Measurements from ENCODE around the gene ATPAF2. TPM values are rescaled to one million over a fixed set of nuclear protein-coding genes. Genes with fewer than 3 reads are reported as not detected.

The ATPAF2 gene
- total and polyA plus RNA-seq, 10 of the 15 experiments (the other 5 are each of a cell fraction or from before 2014, with no cell fraction given), result 6.5 to 33.0 (median 26.5) TPM

DNA sequence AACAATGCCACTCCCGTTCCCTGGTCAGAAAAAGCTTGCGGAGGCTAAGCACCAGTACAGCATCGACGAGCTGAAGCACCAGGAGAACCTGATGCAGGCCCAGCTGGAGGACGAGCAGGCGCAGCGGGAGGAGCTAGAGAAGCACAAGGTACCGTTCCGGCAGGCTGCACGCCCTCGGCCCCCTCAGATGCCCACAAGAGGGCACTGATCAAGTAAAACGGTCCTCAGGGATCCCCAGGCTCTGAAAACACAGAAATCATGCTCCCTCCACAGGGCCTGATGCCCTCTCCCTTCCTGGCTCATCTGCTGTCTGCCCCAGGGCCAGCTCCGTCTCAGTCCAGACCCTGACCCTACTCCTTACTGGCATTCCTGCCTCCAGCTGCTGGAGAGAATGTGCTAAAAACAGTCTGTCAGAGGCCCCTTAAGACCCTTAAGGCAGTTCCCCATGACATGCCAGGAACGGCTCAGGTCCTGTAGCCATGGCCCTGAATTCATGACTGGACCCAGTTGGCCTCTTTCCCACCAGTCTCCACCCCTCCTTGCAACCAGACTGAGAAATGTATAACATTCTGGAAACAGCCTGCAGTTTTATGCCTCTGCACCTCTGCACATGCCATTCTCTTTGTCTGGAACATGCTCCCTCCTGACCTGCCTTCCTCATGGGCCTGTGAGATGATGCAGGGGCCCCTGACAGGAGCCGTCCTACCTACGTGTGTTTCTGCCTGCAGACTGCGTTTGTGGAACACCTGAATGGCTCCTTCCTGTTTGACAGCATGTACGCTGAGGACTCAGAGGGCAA, 44.5 kb downstream of the ATPAF2 start:
- H3K27ac ChIP-seq (ENCODE audit: control insufficient read depth, insufficient read depth), result no peak overlapping the region
- 33% methylated on average over 18 of the region's 18 CpGs for WGBS (ENCODE audit: insufficient coverage, insufficient replicate concordance, low lambda C conversion rate, missing lambda C conversion rate)

More for the DNA sequence above, 44.5 kb downstream of the ATPAF2 start:
- FAIRE-seq (no peak), DNase-seq (ENCODE audit: low read depth, low spot score) (no peak), ATAC-seq (peak; percentile 88)
- 0 out of 2 replicates have a peak, but pooled peaks have one; percentile 43 for TF ChIP-seq PAX5 (IDR thresholded peaks at IDR 0.05; ENCODE audit: borderline replicate concordance, low read depth, low read length)
- TF ChIP-seq SMC3 (IDR thresholded peaks at IDR 0.05; ENCODE audit: borderline replicate concordance, low read length), result peak; percentile 24; the same call in 1 of the 2 replicates
- TF ChIP-seq RAD21 (IDR thresholded peaks at IDR 0.05; ENCODE audit: insufficient read depth, low read depth, low read length), result 0 out of 2 replicates have a peak, but pooled peaks have one; percentile 10
- no peak for TF ChIP-seq ZBED1 (IDR thresholded peaks at IDR 0.05; ENCODE audit: borderline replicate concordance)
- no peak for TF ChIP-seq BHLHE40 (IDR thresholded peaks at IDR 0.05; ENCODE audit: borderline replicate concordance in 1 of 2, low read depth in 2 of 2, low read length in 1 of 2)
- TF ChIP-seq, protein P1, sequence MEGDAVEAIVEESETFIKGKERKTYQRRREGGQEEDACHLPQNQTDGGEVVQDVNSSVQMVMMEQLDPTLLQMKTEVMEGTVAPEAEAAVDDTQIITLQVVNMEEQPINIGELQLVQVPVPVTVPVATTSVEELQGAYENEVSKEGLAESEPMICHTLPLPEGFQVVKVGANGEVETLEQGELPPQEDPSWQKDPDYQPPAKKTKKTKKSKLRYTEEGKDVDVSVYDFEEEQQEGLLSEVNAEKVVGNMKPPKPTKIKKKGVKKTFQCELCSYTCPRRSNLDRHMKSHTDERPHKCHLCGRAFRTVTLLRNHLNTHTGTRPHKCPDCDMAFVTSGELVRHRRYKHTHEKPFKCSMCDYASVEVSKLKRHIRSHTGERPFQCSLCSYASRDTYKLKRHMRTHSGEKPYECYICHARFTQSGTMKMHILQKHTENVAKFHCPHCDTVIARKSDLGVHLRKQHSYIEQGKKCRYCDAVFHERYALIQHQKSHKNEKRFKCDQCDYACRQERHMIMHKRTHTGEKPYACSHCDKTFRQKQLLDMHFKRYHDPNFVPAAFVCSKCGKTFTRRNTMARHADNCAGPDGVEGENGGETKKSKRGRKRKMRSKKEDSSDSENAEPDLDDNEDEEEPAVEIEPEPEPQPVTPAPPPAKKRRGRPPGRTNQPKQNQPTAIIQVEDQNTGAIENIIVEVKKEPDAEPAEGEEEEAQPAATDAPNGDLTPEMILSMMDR (IDR thresholded peaks at IDR 0.05 in 2 of 3, conservative IDR thresholded peaks at IDR 0.05 in 1 of 3; ENCODE audit: control insufficient read depth in 2 of 3, extremely low read depth in 1 of 3, insufficient read depth in 1 of 3, low read depth in 3 of 3, low read length in 3 of 3), result peak; percentile 33 to 38 (median 33); a peak in 5 of 6 replicates
- no peak for TF ChIP-seq WRNIP1 (IDR thresholded peaks at IDR 0.05; ENCODE audit: borderline replicate concordance, low read depth, low read length)
- Histone ChIP-seq H2AFZ (ENCODE audit: control insufficient read depth, low read depth, low read length) (no peak overlapping the region), H3K79me2 (ENCODE audit: control insufficient read depth, insufficient read depth, low read length) (no peaks in the 10 kb centered on the region), H4K20me1 (ENCODE audit: control insufficient read depth, insufficient read depth) (no peaks in the 10 kb centered on the region; the same call in 1 of the 2 replicates), H3K4me2 (ENCODE audit: control insufficient read depth, insufficient read depth) (no peak overlapping the region), H3K27me3 (replicated peaks in 1 of 2; ENCODE audit: control insufficient read depth in 2 of 2, insufficient read depth in 2 of 2, low read length in 1 of 2) (no peaks in the 10 kb centered on the region; a peak in 1 of 4 replicates), H3K9me3 (replicated peaks; ENCODE audit: control insufficient read depth, insufficient read depth, low read length) (no peaks in the 10 kb centered on the region), H3K36me3 (ENCODE audit: control insufficient read depth in 2 of 2, insufficient read depth in 2 of 2, low read length in 1 of 2) (no peaks in the 10 kb centered on the region), H3K4me3 (no peak overlapping the region), H3K4me1 (ENCODE audit: control insufficient read depth, insufficient read depth, low read length) (no peaks in the 10 kb centered on the region), H3K9ac (ENCODE audit: control insufficient read depth, insufficient read depth, low read length) (no peak overlapping the region)
- no TSS peak for BruUV-seq (replicated peaks)
- POLR2A ChIA-PET, result no interaction called here
- RAD21 ChIA-PET (ENCODE audit: unreplicated experiment), result no interaction called here
- in situ Hi-C loops (cut with MboI), result no loop called here
- CTCF ChIA-PET, result interaction anchor here (1.2 to 1.4 kb wide), 3 partner anchors 9 to 75 kb away, joined by 3 to 6 read pairs (median 5); no protein-coding TSS in a partner anchor
- intact Hi-C loops (cut with micrococcal nuclease; ENCODE audit: unreplicated experiment), result no loop called here
- SMC1A ChIA-PET (ENCODE audit: uncharacterized antibody, unreplicated experiment), result no interaction called here
